Measurements from ENCODE around the gene EGFR.

Gene EGFR

GRCh38 chr7:55202150-55202913, 183.5 kb downstream of the EGFR start:
- H3F3A ChIP-seq (ENCODE audit: insufficient read depth, low read length): no peaks in the 10 kb centered on the region
- H3K9me3 ChIP-seq (ENCODE audit: low read length): no peaks in the 10 kb centered on the region
- H3K9me2 ChIP-seq (ENCODE audit: low read depth, low read length): no peaks in the 10 kb centered on the region
- H3K4me1 ChIP-seq (ENCODE audit: insufficient read depth, low read length, severe bottlenecking): no peaks in the 10 kb centered on the region
- no peak overlapping the region for H3K9ac ChIP-seq (ENCODE audit: low read length)
- H3K27me3 ChIP-seq (ENCODE audit: insufficient read depth, low read length): no peaks in the 10 kb centered on the region
- no peaks in the 10 kb centered on the region for H3K36me3 ChIP-seq (ENCODE audit: insufficient read depth, low read length)
- TF ChIP-seq, protein P1, sequence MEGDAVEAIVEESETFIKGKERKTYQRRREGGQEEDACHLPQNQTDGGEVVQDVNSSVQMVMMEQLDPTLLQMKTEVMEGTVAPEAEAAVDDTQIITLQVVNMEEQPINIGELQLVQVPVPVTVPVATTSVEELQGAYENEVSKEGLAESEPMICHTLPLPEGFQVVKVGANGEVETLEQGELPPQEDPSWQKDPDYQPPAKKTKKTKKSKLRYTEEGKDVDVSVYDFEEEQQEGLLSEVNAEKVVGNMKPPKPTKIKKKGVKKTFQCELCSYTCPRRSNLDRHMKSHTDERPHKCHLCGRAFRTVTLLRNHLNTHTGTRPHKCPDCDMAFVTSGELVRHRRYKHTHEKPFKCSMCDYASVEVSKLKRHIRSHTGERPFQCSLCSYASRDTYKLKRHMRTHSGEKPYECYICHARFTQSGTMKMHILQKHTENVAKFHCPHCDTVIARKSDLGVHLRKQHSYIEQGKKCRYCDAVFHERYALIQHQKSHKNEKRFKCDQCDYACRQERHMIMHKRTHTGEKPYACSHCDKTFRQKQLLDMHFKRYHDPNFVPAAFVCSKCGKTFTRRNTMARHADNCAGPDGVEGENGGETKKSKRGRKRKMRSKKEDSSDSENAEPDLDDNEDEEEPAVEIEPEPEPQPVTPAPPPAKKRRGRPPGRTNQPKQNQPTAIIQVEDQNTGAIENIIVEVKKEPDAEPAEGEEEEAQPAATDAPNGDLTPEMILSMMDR (IDR thresholded peaks at IDR 0.05; ENCODE audit: low read length): no peak
- TF ChIP-seq EZH2 (IDR thresholded peaks at IDR 0.05; ENCODE audit: borderline replicate concordance, low read length): no peak
- H3K4me2 ChIP-seq (ENCODE audit: low read length): no peak overlapping the region
- H2AFZ ChIP-seq (ENCODE audit: low read length): no peak overlapping the region
- H3K27ac ChIP-seq (ENCODE audit: low read depth, low read length, poor library complexity, severe bottlenecking): no peak overlapping the region
- no peak overlapping the region for H3K4me3 ChIP-seq (ENCODE audit: low read depth, low read length, poor library complexity, severe bottlenecking)
- H3K79me2 ChIP-seq (ENCODE audit: insufficient read depth, low read length): no peaks in the 10 kb centered on the region
- H4K20me1 ChIP-seq (ENCODE audit: insufficient read depth, low read length): no peaks in the 10 kb centered on the region

GRCh38 chr7:55203300-55203699, 184.5 kb downstream of the EGFR start:
- Histone ChIP-seq H3K9ac (ENCODE audit: low read length) (no peak overlapping the region), H3K9me2 (ENCODE audit: low read depth, low read length) (no peaks in the 10 kb centered on the region), H3F3A (ENCODE audit: insufficient read depth, low read length) (no peaks in the 10 kb centered on the region), H3K27ac (ENCODE audit: low read depth, low read length, poor library complexity, severe bottlenecking) (no peak overlapping the region), H3K9me3 (ENCODE audit: low read length) (no peaks in the 10 kb centered on the region), H4K20me1 (ENCODE audit: insufficient read depth, low read length) (no peaks in the 10 kb centered on the region), H3K79me2 (ENCODE audit: insufficient read depth, low read length) (no peaks in the 10 kb centered on the region), H3K4me3 (ENCODE audit: low read depth, low read length, poor library complexity, severe bottlenecking) (no peak overlapping the region), H2AFZ (ENCODE audit: low read length) (no peak overlapping the region), H3K4me1 (ENCODE audit: insufficient read depth, low read length, severe bottlenecking) (no peaks in the 10 kb centered on the region), H3K27me3 (ENCODE audit: insufficient read depth, low read length) (no peaks in the 10 kb centered on the region), H3K36me3 (ENCODE audit: insufficient read depth, low read length) (no peaks in the 10 kb centered on the region), H3K4me2 (ENCODE audit: low read length) (no peak overlapping the region)
- TF ChIP-seq, protein P1 (IDR thresholded peaks at IDR 0.05; ENCODE audit: low read length): no peak
- no peak for TF ChIP-seq EZH2 (IDR thresholded peaks at IDR 0.05; ENCODE audit: borderline replicate concordance, low read length)

DNA sequence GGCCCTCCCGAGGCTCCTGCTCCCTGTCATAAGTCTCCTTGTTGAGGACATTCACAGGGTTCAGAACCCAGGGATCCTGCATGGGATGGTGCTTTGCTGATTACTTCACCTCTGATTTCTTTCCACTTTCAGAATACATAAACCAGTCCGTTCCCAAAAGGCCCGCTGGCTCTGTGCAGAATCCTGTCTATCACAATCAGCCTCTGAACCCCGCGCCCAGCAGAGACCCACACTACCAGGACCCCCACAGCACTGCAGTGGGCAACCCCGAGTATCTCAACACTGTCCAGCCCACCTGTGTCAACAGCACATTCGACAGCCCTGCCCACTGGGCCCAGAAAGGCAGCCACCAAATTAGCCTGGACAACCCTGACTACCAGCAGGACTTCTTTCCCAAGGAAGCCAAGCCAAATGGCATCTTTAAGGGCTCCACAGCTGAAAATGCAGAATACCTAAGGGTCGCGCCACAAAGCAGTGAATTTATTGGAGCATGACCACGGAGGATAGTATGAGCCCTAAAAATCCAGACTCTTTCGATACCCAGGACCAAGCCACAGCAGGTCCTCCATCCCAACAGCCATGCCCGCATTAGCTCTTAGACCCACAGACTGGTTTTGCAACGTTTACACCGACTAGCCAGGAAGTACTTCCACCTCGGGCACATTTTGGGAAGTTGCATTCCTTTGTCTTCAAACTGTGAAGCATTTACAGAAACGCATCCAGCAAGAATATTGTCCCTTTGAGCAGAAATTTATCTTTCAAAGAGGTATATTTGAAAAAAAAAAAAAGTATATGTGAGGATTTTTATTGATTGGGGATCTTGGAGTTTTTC, 186.5 kb downstream of the EGFR start:
- Histone ChIP-seq H3K4me2 (ENCODE audit: low read length) (no peak overlapping the region), H4K20me1 (ENCODE audit: insufficient read depth, low read length) (no peaks in the 10 kb centered on the region), H2AFZ (ENCODE audit: low read length) (no peak overlapping the region), H3K79me2 (ENCODE audit: insufficient read depth, low read length) (no peaks in the 10 kb centered on the region), H3K9me3 (ENCODE audit: low read length) (no peaks in the 10 kb centered on the region), H3K9ac (ENCODE audit: low read length) (no peak overlapping the region), H3K4me3 (ENCODE audit: low read depth, low read length, poor library complexity, severe bottlenecking) (no peak overlapping the region), H3K27ac (ENCODE audit: low read depth, low read length, poor library complexity, severe bottlenecking) (no peak overlapping the region), H3K4me1 (ENCODE audit: insufficient read depth, low read length, severe bottlenecking) (no peaks in the 10 kb centered on the region), H3K27me3 (ENCODE audit: insufficient read depth, low read length) (no peaks in the 10 kb centered on the region), H3K9me2 (ENCODE audit: low read depth, low read length) (no peaks in the 10 kb centered on the region), H3F3A (ENCODE audit: insufficient read depth, low read length) (no peaks in the 10 kb centered on the region), H3K36me3 (ENCODE audit: insufficient read depth, low read length) (no peaks in the 10 kb centered on the region)
- TF ChIP-seq, protein P1 (IDR thresholded peaks at IDR 0.05; ENCODE audit: low read length): no peak
- no peak for TF ChIP-seq EZH2 (IDR thresholded peaks at IDR 0.05; ENCODE audit: borderline replicate concordance, low read length)

Data from OCI-LY1 (cell line).